GM19023 (cell line): ENCODE results near the gene NDUFS1.

Experiments
- ATAC-seq: cut with Tn5 transposase; IDR thresholded peaks from one replicate; pipeline ENCODE4 v1.9.1; 2021; ENCODE audit warnings: mild to moderate bottlenecking, moderate library complexity; ENCODE audit not compliant: unreplicated experiment

The NDUFS1 gene

DNA sequence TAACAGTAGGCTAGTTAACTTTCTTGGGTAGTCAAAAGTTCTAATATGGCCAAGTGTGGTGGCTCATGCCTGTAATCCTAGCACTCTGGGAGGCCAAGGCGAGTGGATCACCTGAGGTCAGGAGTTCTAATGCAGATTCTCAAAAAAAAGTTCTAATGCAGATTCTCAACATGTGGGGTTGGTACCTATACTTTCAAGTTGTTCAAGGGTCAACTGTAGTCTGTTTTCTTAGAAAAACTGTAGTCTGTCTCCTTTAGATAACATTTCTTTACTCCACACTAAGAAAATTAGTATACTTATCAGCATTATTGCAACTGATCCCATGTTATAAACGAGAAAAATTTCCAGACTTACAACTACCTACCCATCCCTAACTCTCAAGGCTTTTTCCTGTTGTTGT is 89.8 kb downstream of the NDUFS1 start:
- no peak for ATAC-seq

DNA sequence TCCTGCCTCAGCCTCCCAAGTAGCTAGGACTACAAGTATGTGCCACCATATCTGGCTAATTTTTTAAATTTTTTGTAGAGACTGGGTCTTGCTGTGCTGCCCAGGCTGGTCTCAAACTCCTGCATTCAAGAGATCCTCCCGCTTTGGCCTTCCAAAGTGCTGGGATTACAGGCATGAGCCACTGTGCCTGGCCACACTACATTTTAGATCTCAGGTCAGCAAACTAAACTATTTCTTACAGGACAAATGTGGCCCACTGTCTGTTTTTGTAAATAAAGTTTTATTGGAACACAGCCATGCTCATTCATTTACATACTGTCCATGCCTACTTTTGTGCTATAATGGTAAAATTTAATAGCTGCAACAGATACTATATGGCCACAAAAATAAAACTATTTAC is 91.0 kb downstream of the NDUFS1 start:
- no peak for ATAC-seq
